KMS-11 (cell line): ENCODE data around the gene METTL22.

ENCODE experiments used
- H2AFZ ChIP-seq: fragments of 200-600 bp; sonication (generic); 2 replicates; pipeline ENCODE4 v1.6.1; 2016; ENCODE audit warnings: antibody characterized with exemption, mixed run types, low read depth
- H3K27ac ChIP-seq: fragments of 200-600 bp; sonication (generic); 2 replicates; pipeline ENCODE4 v1.6.1; 2016; ENCODE audit warnings: mild to moderate bottlenecking, mixed run types
- H3K27me3 ChIP-seq: fragments of 200-600 bp; sonication (generic); 2 replicates; pipeline ENCODE4 v1.6.1; 2017; ENCODE audit warnings: mild to moderate bottlenecking, low read depth, mixed run types, moderate library complexity; ENCODE audit not compliant: insufficient read depth
- H3K36me3 ChIP-seq: fragments of 200-600 bp; sonication (generic); 2 replicates; pipeline ENCODE4 v1.6.1; 2017; ENCODE audit warnings: mild to moderate bottlenecking, mixed run types; ENCODE audit not compliant: insufficient read depth
- H3K4me1 ChIP-seq: fragments of 200-600 bp; sonication (generic); 2 replicates; pipeline ENCODE4 v1.6.1; 2016; ENCODE audit warnings: mild to moderate bottlenecking, low read depth, mixed run types; ENCODE audit not compliant: poor library complexity, severe bottlenecking
- H3K4me2 ChIP-seq: fragments of 200-600 bp; sonication (generic); 2 replicates; pipeline ENCODE4 v1.7.0; 2016; ENCODE audit warnings: mild to moderate bottlenecking, mixed run types
- H3K4me3 ChIP-seq: fragments of 200-600 bp; sonication (generic); IDR thresholded peaks from 2 replicates; pipeline ENCODE4 v1.6.1; 2017; ENCODE audit warnings: low read depth, low read length, mixed read lengths; ENCODE audit not compliant: insufficient read depth
- H3K79me2 ChIP-seq: fragments of 200-600 bp; sonication (generic); 2 replicates; pipeline ENCODE4 v1.6.1; 2016; ENCODE audit warnings: low read depth, mixed run types; ENCODE audit not compliant: insufficient read depth
- H3K9ac ChIP-seq: fragments of 200-600 bp; sonication (generic); 2 replicates; pipeline ENCODE4 v1.6.1; 2016; ENCODE audit warnings: mild to moderate bottlenecking, mixed run types
- H4K20me1 ChIP-seq: fragments of 200-600 bp; sonication (generic); 2 replicates; pipeline ENCODE4 v1.6.1; 2016; ENCODE audit warnings: mild to moderate bottlenecking, mixed run types; ENCODE audit not compliant: insufficient read depth
- TF ChIP-seq, protein P1 (sequence below): fragments of 200-600 bp; sonication (generic); conservative IDR thresholded peaks from 2 replicates; pipeline ENCODE4 v1.6.1; 2017; ENCODE audit warnings: low read depth, mild to moderate bottlenecking, antibody characterized with exemption, low read length, moderate library complexity, mixed read lengths

METTL22 gene, protein sequence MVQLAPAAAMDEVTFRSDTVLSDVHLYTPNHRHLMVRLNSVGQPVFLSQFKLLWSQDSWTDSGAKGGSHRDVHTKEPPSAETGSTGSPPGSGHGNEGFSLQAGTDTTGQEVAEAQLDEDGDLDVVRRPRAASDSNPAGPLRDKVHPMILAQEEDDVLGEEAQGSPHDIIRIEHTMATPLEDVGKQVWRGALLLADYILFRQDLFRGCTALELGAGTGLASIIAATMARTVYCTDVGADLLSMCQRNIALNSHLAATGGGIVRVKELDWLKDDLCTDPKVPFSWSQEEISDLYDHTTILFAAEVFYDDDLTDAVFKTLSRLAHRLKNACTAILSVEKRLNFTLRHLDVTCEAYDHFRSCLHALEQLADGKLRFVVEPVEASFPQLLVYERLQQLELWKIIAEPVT

DNA sequence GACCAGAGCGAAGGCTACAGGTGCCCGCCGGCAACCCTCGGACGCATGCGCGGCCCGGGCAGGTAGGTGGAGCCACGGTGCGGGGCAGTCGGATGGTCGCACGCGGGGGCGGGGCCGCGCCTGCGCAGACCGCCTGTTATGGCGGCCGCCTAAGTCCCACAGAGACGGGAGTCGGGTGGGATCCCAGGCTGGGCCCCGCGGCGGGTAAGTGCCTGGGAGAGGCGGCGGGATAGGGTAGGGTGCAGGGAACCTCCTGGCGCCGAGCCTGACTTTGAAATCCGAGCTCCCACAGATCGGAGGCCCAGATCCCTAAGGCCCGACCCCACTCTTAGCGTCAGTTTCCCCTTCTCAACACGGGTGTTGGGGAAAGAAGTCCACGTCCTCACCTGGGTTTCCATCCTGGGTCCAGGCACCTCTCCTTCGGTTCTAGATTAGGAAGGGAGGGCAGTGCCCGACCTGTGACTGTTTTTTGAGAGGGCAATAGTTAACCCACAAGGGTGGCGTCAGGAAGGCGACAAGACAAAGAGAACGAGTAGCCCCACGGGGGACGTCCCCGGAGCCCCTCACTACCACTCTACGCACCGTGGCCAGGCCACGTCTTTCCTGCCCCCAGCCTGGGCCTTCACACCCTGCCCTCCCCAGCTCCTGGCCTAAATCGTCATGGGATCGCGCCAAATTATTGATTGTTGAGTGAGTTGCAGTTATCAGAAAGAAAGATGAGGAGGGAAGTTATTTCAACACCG, at the start of gene METTL22:
METTL22 (plus strand) TSS at position 127 of the 743 bp plus-strand sequence. CDS start 3,968 bp downstream, outside the sequence.
- H4K20me1 ChIP-seq: no peaks in the 10 kb centered on the region
- peak within 1 kb of the TSS; percentile 37 for H3K27ac ChIP-seq
- peak within 1 kb of the TSS; percentile 88 for H3K4me2 ChIP-seq
- no peaks in the 10 kb centered on the region for H3K27me3 ChIP-seq
- H3K36me3 ChIP-seq: peaks cover 2% of the 10 kb centered on the region; the same call in 1 of the 2 replicates
- H3K4me3 ChIP-seq: peak within 1 kb of the TSS; percentile 68
- peak within 1 kb of the TSS; percentile 91 for H2AFZ ChIP-seq
- H3K79me2 ChIP-seq: peaks cover 32% of the 10 kb centered on the region
- H3K4me1 ChIP-seq: peaks cover 7% of the 10 kb centered on the region
- TF ChIP-seq, protein P1, sequence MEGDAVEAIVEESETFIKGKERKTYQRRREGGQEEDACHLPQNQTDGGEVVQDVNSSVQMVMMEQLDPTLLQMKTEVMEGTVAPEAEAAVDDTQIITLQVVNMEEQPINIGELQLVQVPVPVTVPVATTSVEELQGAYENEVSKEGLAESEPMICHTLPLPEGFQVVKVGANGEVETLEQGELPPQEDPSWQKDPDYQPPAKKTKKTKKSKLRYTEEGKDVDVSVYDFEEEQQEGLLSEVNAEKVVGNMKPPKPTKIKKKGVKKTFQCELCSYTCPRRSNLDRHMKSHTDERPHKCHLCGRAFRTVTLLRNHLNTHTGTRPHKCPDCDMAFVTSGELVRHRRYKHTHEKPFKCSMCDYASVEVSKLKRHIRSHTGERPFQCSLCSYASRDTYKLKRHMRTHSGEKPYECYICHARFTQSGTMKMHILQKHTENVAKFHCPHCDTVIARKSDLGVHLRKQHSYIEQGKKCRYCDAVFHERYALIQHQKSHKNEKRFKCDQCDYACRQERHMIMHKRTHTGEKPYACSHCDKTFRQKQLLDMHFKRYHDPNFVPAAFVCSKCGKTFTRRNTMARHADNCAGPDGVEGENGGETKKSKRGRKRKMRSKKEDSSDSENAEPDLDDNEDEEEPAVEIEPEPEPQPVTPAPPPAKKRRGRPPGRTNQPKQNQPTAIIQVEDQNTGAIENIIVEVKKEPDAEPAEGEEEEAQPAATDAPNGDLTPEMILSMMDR: no peak
- H3K9ac ChIP-seq: peak within 1 kb of the TSS; percentile 88

DNA sequence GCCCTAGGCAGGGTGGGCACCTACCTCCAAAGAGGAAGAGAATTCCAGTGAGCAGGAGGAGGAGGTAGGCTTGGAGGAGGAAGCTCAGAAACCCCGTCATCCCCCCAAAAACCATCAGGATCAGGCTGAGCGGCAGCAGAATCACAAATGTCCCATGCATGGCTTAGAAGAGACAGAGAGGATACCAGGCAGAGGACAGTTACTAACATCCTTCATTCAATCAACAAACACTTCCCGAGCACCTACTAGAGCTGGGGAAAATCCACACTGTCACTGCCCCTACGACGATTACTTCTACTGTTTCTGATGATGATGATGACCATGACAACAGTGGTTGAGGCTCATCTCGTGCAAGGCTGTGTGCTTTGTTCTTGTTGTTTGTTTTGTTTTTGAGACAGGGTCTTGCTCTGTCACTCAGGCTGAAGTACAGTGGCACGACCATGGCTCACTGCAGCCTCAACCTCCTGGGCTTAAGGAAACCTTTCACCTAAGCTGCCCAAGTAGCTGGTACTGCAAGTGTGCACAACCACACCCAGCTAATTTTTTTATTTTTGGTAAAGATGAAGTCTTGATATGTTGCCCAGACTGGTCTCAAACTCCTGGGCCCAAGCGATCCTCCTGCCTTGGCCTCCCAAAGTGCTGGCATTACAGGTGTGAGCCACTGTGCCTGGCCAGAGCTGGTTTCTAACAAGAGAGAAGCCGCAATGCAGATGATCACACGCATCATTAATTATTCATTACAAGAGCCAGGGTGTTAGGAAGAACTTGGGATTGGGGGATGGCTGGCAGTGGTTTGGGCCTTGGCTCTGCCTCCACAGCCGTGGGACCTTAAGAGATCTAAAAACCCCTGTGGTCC, 49.2 kb upstream of the METTL22 start:
- Histone ChIP-seq H3K4me1 (peaks cover 9% of the 10 kb centered on the region), H3K79me2 (no peaks in the 10 kb centered on the region), H3K36me3 (no peaks in the 10 kb centered on the region), H3K27ac (no peak overlapping the region), H3K4me3 (no peak overlapping the region), H3K4me2 (no peak overlapping the region), H4K20me1 (no peaks in the 10 kb centered on the region), H3K9ac (no peak overlapping the region), H3K27me3 (no peaks in the 10 kb centered on the region), H2AFZ (peak overlapping the region; percentile 21; the same call in 1 of the 2 replicates)
- TF ChIP-seq, protein P1: no peak

DNA sequence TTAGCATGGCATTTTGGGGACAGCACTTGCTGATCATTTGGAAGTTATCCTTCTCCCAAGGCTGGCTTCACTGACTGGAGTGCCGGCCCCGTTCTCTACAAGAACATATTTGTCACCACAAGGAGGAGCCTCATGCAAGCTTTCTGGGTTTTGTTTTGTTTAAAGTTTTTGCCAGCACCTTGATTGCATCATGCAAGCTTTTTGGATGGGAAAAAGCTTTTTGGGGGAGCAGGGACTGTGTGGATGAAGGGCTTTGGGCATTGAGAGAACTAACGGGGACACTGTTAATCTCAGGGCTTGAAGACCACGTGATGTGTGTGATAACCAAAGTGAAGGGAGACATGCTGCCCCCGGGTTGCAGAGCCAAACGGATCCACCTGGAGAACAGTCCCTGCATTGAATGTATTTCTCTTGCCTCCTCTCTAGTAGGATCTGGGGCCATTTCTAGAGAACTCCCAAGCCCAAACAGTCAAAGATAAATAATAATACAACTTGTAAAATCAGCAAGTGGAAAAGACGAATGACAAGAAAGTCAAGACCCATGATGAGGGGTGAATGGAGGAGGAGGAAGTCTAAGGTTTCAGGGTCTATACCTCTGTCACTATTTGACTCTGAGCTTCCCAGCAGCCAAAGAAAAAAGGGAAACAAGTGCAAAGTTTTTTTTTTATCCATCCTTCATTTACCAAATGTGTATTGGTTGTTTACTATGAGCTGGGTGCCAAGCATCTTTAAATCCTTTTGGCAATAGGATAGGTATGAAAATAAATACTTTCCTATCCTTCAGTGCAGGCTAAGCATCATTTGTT, 48.4 kb upstream of the METTL22 start:
- Histone ChIP-seq H2AFZ (peak overlapping the region; percentile 21; the same call in 1 of the 2 replicates), H3K27ac (no peak overlapping the region)

More for the DNA sequence above, 48.4 kb upstream of the METTL22 start:
- no peak overlapping the region for H3K4me3 ChIP-seq
- no peak overlapping the region for H3K9ac ChIP-seq
- no peaks in the 10 kb centered on the region for H3K79me2 ChIP-seq
- no peak overlapping the region for H3K4me2 ChIP-seq
- H3K36me3 ChIP-seq: no peaks in the 10 kb centered on the region
- TF ChIP-seq, protein P1: peak; percentile 77
- peaks cover 9% of the 10 kb centered on the region for H3K4me1 ChIP-seq
- no peaks in the 10 kb centered on the region for H4K20me1 ChIP-seq
- H3K27me3 ChIP-seq: no peaks in the 10 kb centered on the region
